ENCODE measurements around the gene ITPR1.

The ITPR1 gene

DNA sequence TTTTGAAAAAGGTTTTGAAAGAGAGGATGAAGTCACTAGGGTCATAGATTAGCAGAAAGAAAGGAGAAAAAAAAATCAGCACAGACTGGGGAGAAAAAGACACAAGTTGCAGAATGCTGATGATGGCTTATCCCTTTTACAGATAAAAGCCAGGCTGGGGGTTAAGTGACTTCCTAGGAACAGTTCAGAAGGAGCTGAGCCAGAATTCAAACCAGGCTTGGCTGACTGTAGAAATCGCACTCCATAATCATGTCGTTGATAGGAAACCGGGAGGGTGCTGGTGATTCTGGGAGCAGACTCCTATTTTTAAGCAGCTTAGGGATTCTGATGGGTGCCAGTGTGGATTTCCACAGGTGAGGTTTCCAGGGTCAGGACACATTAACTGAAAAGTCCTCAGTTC is 326.6 kb downstream of the ITPR1 start:
- DNase-seq (ENCODE audit: low read depth, low spot score) = no peak
- Histone ChIP-seq H3K27me3 (ENCODE audit: insufficient read depth, insufficient read length) (no peaks in the 10 kb centered on the region), H3K9ac (ENCODE audit: insufficient read length, low read depth) (no peak overlapping the region), H3K9me3 (ENCODE audit: insufficient read depth, low read length) (peaks cover 17% of the 10 kb centered on the region; the same call in 1 of the 2 replicates), H3K4me1 (ENCODE audit: insufficient read depth, insufficient read length) (peaks cover 4% of the 10 kb centered on the region), H3K36me3 (ENCODE audit: insufficient read depth, insufficient read length, low read length) (peaks cover 13% of the 10 kb centered on the region), H3K4me3 (ENCODE audit: insufficient read length, low read depth) (no peak overlapping the region)
- no peak for TF ChIP-seq SUZ12 (IDR thresholded peaks at IDR 0.05; ENCODE audit: extremely low read depth, insufficient read depth, insufficient read length)
- TF ChIP-seq YY1 (IDR thresholded peaks at IDR 0.05; ENCODE audit: insufficient read depth, insufficient read length) = no peak
- TF ChIP-seq ZNF274 (IDR thresholded peaks at IDR 0.05; ENCODE audit: low read depth, low read length) = no peak

DNA sequence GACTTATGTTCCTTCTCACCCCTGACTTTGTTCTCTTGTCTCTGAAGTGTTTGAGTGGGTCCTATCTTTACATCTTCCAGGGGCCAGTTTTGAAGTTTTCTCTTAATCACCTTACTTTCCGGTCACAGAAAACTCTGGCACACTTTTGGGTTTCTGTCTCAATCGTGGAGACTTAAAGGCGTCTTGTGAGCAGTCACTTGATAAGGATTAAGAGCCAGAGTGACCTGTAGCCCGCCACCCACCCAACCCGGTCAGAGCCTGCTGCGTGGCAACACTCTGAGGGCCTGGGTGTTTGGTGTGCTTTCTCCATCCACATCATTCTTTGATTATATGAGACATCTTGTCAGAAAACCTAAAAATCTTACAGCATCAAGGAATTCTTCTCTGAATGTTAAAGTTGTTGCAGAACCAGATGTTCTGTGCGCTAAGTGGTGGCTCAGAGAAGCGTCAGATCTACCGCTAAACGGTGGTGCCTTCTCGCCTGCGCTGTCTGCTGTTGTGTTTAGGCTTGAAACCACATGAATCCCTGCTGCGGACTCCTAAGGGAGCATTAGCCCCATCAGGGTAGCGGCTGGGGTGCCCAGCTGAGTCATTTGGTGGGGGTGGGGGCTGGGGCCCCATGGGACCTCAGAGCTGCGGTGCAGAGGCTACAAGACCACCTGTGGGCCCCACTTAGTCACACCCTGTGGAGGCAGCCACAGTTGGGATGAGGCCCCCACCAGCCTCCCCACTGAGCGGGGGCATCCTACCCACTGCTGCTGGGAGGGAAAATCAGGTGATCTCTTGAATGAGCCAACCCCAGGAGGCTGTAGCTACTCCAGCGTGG is 327.4 kb downstream of the ITPR1 start:
- Histone ChIP-seq H3K27me3 (ENCODE audit: insufficient read depth, insufficient read length) (no peaks in the 10 kb centered on the region), H3K4me1 (ENCODE audit: insufficient read depth, insufficient read length) (peaks cover 5% of the 10 kb centered on the region), H3K36me3 (ENCODE audit: insufficient read depth, insufficient read length, low read length) (peaks cover 6% of the 10 kb centered on the region), H3K9me3 (ENCODE audit: insufficient read depth, low read length) (peaks cover 17% of the 10 kb centered on the region; the same call in 1 of the 2 replicates), H3K9ac (ENCODE audit: insufficient read length, low read depth) (no peak overlapping the region), H3K4me3 (ENCODE audit: insufficient read length, low read depth) (no peak overlapping the region)
- no peak for DNase-seq (ENCODE audit: low read depth, low spot score)
- TF ChIP-seq ZNF274 (IDR thresholded peaks at IDR 0.05; ENCODE audit: low read depth, low read length) (no peak), SUZ12 (IDR thresholded peaks at IDR 0.05; ENCODE audit: extremely low read depth, insufficient read depth, insufficient read length) (no peak), YY1 (IDR thresholded peaks at IDR 0.05; ENCODE audit: insufficient read depth, insufficient read length) (no peak)

DNA sequence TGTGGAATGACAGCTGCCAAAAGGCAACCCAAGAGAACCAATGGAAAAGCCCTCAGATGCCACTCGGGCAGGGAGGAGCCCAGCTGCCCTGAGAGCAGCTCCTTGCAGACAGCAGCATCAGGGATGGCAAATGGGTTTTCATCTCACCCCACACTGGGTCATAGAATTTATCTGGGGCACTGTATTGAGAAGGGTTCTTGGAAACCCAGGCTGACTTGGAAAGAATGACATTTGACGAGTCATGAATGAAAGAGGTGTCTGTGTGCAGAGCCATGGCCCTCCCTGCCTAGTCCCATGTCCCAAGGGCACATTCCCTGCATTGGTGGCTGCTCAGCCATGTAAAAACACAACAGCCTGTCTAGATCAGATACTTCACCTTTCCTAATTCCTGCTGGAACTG is 328.2 kb downstream of the ITPR1 start:
- no peak overlapping the region for H3K9ac ChIP-seq (ENCODE audit: insufficient read length, low read depth)
- peaks cover 13% of the 10 kb centered on the region; the same call in 1 of the 2 replicates for H3K9me3 ChIP-seq (ENCODE audit: insufficient read depth, low read length)
- peaks cover 6% of the 10 kb centered on the region for H3K36me3 ChIP-seq (ENCODE audit: insufficient read depth, insufficient read length, low read length)
- H3K27me3 ChIP-seq (ENCODE audit: insufficient read depth, insufficient read length) = no peaks in the 10 kb centered on the region
- no peak overlapping the region for H3K4me3 ChIP-seq (ENCODE audit: insufficient read length, low read depth)
- peaks cover 5% of the 10 kb centered on the region for H3K4me1 ChIP-seq (ENCODE audit: insufficient read depth, insufficient read length)
- DNase-seq (ENCODE audit: low read depth, low spot score) = no peak
- TF ChIP-seq SUZ12 (IDR thresholded peaks at IDR 0.05; ENCODE audit: extremely low read depth, insufficient read depth, insufficient read length) = no peak
- no peak for TF ChIP-seq YY1 (IDR thresholded peaks at IDR 0.05; ENCODE audit: insufficient read depth, insufficient read length)
- TF ChIP-seq ZNF274 (IDR thresholded peaks at IDR 0.05; ENCODE audit: low read depth, low read length) = no peak

DNA sequence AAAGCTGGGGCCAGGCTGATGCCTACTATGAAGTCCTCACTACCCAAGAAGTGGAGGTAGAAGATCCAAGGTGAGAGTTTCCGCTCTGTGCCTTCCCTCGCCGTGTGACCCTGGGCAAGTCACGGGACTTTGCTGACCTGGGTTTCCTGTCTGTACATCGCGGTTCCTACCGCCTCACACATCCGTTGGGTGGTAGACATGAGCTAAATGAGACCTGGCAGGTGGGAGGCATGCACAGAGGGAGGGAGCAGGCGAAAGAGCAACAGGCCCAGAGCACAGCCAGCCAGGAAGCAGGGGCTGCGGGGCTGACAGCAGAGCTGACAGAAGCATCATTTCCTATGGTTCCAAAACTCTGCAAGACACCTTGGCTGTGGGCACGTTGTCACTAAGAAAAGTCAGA is 328.8 kb downstream of the ITPR1 start:
- TF ChIP-seq SUZ12 (IDR thresholded peaks at IDR 0.05; ENCODE audit: extremely low read depth, insufficient read depth, insufficient read length) (no peak), YY1 (IDR thresholded peaks at IDR 0.05; ENCODE audit: insufficient read depth, insufficient read length) (no peak), ZNF274 (IDR thresholded peaks at IDR 0.05; ENCODE audit: low read depth, low read length) (no peak)

DNA sequence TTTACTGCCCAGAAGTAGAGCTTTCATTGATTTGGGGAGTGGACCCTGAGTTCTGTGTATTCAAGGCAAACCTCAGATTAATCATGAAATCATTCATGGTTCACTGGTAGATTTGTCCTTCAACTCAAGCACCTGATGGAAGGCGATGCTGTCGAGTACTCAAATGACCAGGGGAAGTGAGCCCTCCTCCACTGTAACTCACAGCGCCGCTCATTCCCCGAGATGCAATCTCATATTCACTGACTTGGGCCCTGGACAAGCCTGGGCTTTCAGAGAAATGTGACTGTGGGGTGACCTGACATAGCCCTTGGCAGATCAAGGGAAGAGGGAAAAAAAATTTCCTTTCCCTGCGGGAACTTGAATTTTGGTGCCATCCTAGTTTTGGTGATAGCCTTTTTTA is 329.4 kb downstream of the ITPR1 start:
- Histone ChIP-seq H3K9ac (ENCODE audit: insufficient read length, low read depth) (no peak overlapping the region), H3K27me3 (ENCODE audit: insufficient read depth, insufficient read length) (no peaks in the 10 kb centered on the region), H3K4me3 (ENCODE audit: insufficient read length, low read depth) (no peak overlapping the region), H3K36me3 (ENCODE audit: insufficient read depth, insufficient read length, low read length) (peaks cover 6% of the 10 kb centered on the region), H3K9me3 (ENCODE audit: insufficient read depth, low read length) (peaks cover 3% of the 10 kb centered on the region; the same call in 1 of the 2 replicates), H3K4me1 (ENCODE audit: insufficient read depth, insufficient read length) (peaks cover 5% of the 10 kb centered on the region)
- DNase-seq (ENCODE audit: low read depth, low spot score) = no peak
- no peak for TF ChIP-seq YY1 (IDR thresholded peaks at IDR 0.05; ENCODE audit: insufficient read depth, insufficient read length)
- no peak for TF ChIP-seq SUZ12 (IDR thresholded peaks at IDR 0.05; ENCODE audit: extremely low read depth, insufficient read depth, insufficient read length)
- no peak for TF ChIP-seq ZNF274 (IDR thresholded peaks at IDR 0.05; ENCODE audit: low read depth, low read length)

More for the DNA sequence above, 328.8 kb downstream of the ITPR1 start:
- no peak overlapping the region for H3K9ac ChIP-seq (ENCODE audit: insufficient read length, low read depth)
- no peaks in the 10 kb centered on the region for H3K27me3 ChIP-seq (ENCODE audit: insufficient read depth, insufficient read length)
- no peak for DNase-seq (ENCODE audit: low read depth, low spot score)
- H3K9me3 ChIP-seq (ENCODE audit: insufficient read depth, low read length) = peaks cover 9% of the 10 kb centered on the region; the same call in 1 of the 2 replicates
- peaks cover 5% of the 10 kb centered on the region for H3K4me1 ChIP-seq (ENCODE audit: insufficient read depth, insufficient read length)
- peaks cover 6% of the 10 kb centered on the region for H3K36me3 ChIP-seq (ENCODE audit: insufficient read depth, insufficient read length, low read length)
- H3K4me3 ChIP-seq (ENCODE audit: insufficient read length, low read depth) = no peak overlapping the region

DNA sequence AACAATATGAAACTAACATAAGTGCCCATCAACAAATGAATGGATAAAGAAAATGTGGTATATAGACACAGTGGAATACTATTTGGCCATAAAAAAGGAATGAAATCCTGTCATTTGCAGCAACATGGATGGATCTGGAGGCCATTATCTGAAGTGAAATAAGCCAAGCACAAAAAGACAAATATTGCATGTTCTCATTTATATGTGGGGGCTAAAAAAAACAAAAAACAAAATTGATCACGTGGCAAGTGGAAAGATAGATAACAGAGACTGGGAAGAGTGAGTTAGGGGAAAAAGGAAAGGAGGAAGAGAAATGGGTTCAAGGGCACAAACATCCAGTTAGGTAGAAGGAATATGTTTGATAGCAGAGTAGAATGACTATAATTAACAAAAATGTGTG is 330.2 kb downstream of the ITPR1 start:
- TF ChIP-seq SUZ12 (IDR thresholded peaks at IDR 0.05; ENCODE audit: extremely low read depth, insufficient read depth, insufficient read length) (no peak), YY1 (IDR thresholded peaks at IDR 0.05; ENCODE audit: insufficient read depth, insufficient read length) (no peak), ZNF274 (IDR thresholded peaks at IDR 0.05; ENCODE audit: low read depth, low read length) (no peak)
- no peak overlapping the region for H3K4me3 ChIP-seq (ENCODE audit: insufficient read length, low read depth)
- H3K36me3 ChIP-seq (ENCODE audit: insufficient read depth, insufficient read length, low read length) = peaks cover 3% of the 10 kb centered on the region
- peaks cover 5% of the 10 kb centered on the region for H3K4me1 ChIP-seq (ENCODE audit: insufficient read depth, insufficient read length)
- no peaks in the 10 kb centered on the region for H3K9me3 ChIP-seq (ENCODE audit: insufficient read depth, low read length)
- H3K27me3 ChIP-seq (ENCODE audit: insufficient read depth, insufficient read length) = no peaks in the 10 kb centered on the region
- DNase-seq (ENCODE audit: low read depth, low spot score) = no peak
- no peak overlapping the region for H3K9ac ChIP-seq (ENCODE audit: insufficient read length, low read depth)
